Measurements from ENCODE around the gene KCNK6. TPM values are rescaled to one million over a fixed set of nuclear protein-coding genes. Genes with fewer than 3 reads are reported as not detected.

KCNK6 gene
- total and polyA plus RNA-seq, 10 of the 15 experiments (the other 5 are each of a cell fraction or from before 2014, with no cell fraction given) = 0.04 to 1.4 (median 1.1) TPM

DNA sequence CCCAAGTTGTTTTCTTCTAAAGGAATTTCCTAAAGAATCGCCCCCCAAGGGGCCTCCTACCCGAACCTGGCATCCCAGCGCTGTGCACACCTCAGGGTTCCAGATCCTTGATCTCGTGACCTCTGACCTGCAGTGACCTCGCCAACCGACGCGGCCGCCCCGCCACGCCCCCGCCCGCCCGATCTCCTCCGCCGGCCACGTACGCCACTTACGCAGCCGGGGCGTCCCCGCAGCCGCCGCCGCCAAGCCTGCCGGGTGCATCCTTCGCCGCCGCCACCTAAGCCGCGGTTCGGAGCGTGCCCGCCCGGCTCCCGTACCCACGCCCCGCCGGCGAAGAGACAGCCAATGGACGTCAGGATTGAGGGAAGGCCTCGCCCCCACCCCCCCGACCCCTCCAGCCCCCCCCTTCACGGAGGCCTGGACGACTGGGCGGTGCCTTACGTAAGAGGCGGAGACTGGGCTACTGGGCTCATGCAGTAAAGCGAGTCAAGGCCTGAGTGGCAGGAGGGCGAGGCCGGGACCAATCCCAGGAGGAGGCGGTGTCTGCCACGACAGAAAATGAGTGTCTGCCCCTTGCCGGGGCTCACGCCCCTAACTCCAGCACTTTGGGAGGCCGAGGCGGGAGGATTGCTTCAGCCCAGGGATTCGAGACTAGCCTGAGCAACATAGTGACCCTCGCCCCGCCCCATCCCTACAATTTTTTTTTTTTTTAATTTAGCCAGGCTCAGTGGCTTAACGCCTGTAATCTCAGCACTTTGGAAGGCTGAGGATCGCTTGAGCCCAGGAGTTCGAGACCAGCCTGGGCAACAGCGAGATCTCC lies 3.8 kb upstream of the KCNK6 start, which contains the start of gene YIF1B (continued):
- TF ChIP-seq NR2C2 (IDR thresholded peaks at IDR 0.05; ENCODE audit: borderline replicate concordance, control insufficient read depth, insufficient read length, low read depth) (no peak), MEF2B (IDR thresholded peaks at IDR 0.05; ENCODE audit: partially characterized antibody, poor library complexity, severe bottlenecking) (no peak), NR2F1 (conservative IDR thresholded peaks at IDR 0.05) (peak; percentile 100), ZSCAN29 (IDR thresholded peaks at IDR 0.05) (no peak), RB1 (IDR thresholded peaks at IDR 0.05; ENCODE audit: borderline replicate concordance) (no peak), ZNF384 (IDR thresholded peaks at IDR 0.05; ENCODE audit: borderline replicate concordance, low read depth, low read length) (peak; percentile 46; the same call in 1 of the 2 replicates), SMAD1 (IDR thresholded peaks at IDR 0.05; ENCODE audit: low read depth, partially characterized antibody) (no peak), NFXL1 (IDR thresholded peaks at IDR 0.05; ENCODE audit: borderline replicate concordance) (no peak), GABPA (IDR thresholded peaks at IDR 0.05; ENCODE audit: low read depth) (no peak), TAF1 (IDR thresholded peaks at IDR 0.05; ENCODE audit: borderline replicate concordance, low read depth, low read length) (no peak), ZNF24 (IDR thresholded peaks at IDR 0.05) (no peak), STAT1 (conservative IDR thresholded peaks at IDR 0.05) (no peak), NRF1 (conservative IDR thresholded peaks at IDR 0.05; ENCODE audit: low read depth, low read length) (no peak), RFX5 (IDR thresholded peaks at IDR 0.05; ENCODE audit: low read depth, low read length) (peak; percentile 56; the same call in 1 of the 2 replicates), EZH2 (IDR thresholded peaks at IDR 0.05; ENCODE audit: borderline replicate concordance, control insufficient read depth, low read depth, low read length) (no peak), POLR2AphosphoS5 (IDR thresholded peaks at IDR 0.05; ENCODE audit: low read length) (no peak), DPF2 (IDR thresholded peaks at IDR 0.05) (peak; percentile 56; the same call in 1 of the 2 replicates), SUPT20H (IDR thresholded peaks at IDR 0.05; ENCODE audit: borderline replicate concordance, control insufficient read depth, low read depth, low read length) (no peak)
- TF ChIP-seq, protein P1, sequence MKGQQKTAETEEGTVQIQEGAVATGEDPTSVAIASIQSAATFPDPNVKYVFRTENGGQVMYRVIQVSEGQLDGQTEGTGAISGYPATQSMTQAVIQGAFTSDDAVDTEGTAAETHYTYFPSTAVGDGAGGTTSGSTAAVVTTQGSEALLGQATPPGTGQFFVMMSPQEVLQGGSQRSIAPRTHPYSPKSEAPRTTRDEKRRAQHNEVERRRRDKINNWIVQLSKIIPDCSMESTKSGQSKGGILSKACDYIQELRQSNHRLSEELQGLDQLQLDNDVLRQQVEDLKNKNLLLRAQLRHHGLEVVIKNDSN (IDR thresholded peaks at IDR 0.05; ENCODE audit: borderline replicate concordance, extremely low read length, insufficient read depth, low read depth, low read length) = no peak
- TF ChIP-seq, protein P2, sequence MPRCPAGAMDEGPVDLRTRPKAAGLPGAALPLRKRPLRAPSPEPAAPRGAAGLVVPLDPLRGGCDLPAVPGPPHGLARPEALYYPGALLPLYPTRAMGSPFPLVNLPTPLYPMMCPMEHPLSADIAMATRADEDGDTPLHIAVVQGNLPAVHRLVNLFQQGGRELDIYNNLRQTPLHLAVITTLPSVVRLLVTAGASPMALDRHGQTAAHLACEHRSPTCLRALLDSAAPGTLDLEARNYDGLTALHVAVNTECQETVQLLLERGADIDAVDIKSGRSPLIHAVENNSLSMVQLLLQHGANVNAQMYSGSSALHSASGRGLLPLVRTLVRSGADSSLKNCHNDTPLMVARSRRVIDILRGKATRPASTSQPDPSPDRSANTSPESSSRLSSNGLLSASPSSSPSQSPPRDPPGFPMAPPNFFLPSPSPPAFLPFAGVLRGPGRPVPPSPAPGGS (IDR thresholded peaks at IDR 0.05; ENCODE audit: borderline replicate concordance, insufficient read depth, low read depth, low read length, poor library complexity, severe bottlenecking) = no peak
- TF ChIP-seq, protein P3, sequence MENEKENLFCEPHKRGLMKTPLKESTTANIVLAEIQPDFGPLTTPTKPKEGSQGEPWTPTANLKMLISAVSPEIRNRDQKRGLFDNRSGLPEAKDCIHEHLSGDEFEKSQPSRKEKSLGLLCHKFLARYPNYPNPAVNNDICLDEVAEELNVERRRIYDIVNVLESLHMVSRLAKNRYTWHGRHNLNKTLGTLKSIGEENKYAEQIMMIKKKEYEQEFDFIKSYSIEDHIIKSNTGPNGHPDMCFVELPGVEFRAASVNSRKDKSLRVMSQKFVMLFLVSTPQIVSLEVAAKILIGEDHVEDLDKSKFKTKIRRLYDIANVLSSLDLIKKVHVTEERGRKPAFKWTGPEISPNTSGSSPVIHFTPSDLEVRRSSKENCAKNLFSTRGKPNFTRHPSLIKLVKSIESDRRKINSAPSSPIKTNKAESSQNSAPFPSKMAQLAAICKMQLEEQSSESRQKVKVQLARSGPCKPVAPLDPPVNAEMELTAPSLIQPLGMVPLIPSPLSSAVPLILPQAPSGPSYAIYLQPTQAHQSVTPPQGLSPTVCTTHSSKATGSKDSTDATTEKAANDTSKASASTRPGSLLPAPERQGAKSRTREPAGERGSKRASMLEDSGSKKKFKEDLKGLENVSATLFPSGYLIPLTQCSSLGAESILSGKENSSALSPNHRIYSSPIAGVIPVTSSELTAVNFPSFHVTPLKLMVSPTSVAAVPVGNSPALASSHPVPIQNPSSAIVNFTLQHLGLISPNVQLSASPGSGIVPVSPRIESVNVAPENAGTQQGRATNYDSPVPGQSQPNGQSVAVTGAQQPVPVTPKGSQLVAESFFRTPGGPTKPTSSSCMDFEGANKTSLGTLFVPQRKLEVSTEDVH (IDR thresholded peaks at IDR 0.05; ENCODE audit: low read depth, partially characterized antibody) = no peak
- TF ChIP-seq, protein P4, sequence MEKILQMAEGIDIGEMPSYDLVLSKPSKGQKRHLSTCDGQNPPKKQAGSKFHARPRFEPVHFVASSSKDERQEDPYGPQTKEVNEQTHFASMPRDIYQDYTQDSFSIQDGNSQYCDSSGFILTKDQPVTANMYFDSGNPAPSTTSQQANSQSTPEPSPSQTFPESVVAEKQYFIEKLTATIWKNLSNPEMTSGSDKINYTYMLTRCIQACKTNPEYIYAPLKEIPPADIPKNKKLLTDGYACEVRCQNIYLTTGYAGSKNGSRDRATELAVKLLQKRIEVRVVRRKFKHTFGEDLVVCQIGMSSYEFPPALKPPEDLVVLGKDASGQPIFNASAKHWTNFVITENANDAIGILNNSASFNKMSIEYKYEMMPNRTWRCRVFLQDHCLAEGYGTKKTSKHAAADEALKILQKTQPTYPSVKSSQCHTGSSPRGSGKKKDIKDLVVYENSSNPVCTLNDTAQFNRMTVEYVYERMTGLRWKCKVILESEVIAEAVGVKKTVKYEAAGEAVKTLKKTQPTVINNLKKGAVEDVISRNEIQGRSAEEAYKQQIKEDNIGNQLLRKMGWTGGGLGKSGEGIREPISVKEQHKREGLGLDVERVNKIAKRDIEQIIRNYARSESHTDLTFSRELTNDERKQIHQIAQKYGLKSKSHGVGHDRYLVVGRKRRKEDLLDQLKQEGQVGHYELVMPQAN (conservative IDR thresholded peaks at IDR 0.05) = no peak
